ENCODE measurements around the gene PDP2.
"Not testable (repeated sequence)": the region's sequence is repeated elsewhere in the genome, so short reads cannot be mapped to it uniquely, and the experiment has no call there.

Gene PDP2

DNA sequence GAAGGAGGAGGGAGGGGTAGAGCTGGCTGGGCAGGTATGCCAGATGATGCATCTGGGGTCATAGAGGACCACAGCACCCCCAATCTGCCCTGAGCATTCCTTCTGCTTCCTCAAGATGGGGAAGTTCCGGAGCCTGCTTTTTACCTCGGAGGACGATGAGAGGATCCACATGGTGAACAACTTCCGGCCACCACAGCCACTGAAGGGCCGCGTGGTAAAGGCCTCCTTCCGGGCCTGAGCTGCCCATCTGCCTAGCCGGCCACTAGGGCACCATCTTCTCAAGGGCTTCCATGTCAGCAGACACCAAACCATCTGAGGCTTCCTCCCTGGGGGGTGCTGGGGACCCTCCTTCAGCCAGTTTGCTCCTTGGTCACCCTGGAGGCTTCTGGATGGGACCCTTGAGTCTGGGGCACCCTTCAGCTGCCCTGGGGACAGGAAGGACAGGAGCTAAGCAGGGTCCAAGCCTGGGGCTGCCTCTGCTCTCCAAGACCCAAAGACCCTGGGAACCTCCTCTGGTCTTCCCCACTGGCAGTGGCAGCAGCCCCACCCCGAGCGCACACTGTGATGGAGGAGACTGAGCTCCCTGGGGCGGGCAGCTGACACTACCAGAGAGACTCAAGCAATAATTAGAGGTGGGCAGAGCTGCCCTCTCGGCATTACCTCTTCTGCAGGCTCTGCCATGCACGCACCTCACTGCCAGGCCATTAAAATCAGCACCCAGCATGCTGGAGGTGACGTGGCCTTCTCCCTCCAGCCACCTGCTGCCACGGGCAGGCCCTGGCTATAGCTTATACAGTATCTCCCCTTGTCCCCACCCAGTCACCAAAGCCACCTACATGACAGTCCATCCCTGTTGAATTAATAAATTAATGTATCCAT is 26.8 kb upstream of the PDP2 start:
- peak; percentile 86 for DNase-seq (ENCODE audit: low read depth)

DNA sequence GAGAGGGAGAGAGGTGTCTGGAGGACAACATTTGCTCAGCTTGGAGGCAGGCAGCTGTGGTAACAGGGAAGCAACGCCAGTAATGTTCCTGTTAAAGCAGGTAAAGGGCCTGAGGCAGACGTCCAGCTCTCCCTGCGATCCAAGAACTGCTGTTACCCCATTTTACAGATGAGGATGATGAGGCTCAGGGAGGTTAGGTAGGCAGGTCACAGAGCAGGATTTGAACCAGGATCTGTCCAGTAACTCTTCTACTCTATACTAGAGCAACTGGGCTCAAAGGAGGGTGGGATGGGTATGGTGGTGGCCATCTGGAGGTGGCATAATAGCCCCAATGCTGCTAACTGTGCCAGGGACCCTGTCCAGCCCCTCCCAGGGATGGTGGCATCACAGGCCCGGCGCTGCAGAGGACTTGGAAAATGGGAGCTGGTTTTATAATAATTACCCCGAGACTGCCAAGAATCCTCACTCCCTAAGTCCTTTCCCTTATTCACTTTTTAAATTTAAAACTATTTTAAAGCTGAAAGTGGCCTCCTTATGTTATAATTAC is 24.1 kb upstream of the PDP2 start:
- no peak for DNase-seq (ENCODE audit: low read depth)

DNA sequence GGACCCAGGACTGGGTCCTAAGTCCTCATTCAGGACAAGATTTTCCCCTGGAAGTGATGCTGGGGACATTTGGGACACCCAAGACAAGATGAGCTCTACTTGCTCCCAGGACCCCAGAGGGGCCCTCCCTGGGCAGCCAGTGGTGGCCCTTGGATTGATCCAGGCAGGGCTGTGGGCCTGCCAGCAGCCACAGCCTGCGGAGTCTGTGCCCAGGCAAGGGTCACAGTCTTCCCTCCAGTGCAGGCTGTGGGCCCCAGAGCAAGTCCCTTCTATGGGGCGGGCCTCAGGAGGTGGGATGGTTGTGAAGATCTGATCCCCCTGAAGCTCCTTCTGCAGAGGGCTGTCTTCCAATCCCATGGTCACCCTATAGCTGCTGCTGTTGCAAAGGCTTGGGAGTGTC is 23.5 kb upstream of the PDP2 start:
- DNase-seq (ENCODE audit: low read depth): no peak

DNA sequence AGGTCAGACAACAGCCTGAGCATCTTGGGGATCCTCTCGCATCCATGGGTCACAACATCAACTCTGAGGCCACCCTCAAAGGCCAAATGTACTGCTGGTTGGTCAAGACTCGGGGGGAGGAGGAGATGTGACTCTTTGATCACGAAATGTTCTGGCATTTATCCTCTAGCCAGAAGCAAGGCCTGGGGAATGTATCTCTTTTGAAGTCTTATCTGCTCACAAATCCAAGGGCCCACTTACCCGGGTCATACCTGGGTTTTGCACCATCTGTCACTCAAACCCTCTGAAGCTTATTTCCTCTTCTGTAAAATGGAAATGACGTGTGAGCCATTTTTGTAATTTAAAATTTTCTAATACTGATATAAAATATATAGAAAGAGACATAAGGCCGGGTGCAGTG is 22.9 kb upstream of the PDP2 start:
- no peak for DNase-seq (ENCODE audit: low read depth)

DNA sequence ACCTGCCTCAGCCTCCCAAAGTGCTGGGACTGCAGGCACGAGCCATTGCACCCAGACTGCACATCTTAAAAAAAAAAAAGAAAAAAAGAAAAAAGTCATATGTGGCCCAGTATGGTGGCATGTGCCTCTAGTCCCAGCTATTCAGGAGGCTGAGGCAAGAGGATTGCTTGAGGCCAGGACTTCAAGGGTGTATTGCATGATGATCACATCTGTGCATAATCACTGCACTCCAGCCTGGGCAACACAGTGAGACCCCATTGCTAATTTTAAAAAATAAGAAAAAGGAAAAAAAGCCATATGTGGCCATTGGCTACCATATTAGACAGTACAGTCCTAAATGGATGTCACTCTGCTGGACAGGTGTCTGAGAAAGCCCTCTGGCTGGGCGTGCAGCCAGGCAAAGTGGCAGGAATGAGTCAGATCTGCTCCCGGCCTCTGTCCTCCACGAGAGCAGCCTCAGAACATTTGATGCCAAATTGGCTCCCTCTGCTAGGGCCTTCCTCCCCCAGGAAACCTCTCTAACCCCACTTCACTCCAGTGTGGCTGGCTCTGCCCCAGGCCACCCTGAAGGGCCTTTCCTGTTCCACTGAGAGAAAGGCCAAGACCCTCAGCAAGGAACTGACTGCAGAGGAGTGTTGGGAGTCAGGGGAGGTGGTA is 21.4 kb upstream of the PDP2 start:
- no peak for DNase-seq (ENCODE audit: low read depth)

DNA sequence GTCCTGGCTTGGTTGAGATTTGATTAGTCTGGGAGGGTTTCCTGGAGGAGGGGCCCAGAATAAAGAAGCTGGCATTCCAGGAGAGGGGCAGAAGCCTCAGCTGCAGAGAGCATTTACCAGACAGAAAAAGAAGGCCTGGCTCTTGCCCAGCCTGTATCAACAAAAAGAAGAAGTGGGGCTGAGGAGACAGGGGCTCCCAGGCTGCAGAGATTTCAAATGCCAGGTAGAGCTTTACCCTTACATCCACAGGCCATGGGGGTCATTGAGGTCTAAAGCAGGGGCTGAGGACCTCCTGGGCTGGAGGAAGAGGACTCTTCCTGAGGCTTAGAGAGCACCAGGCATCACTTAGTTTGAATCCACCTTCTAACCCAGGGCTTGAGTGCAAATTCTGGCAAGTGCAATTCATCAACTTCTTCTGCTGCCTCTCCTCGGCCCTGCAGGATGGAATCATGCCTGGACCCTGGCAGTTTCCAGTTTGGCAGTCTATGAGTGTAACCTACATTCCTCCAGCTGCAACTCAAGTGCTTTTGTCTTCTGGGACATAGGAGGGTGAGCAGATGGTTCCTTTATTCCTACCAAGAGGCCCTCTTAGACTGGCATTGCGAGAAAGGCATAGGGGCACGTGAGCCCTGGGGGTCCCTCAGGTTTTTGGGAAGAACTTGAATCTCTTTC is 20.8 kb upstream of the PDP2 start:
- no peak for DNase-seq (ENCODE audit: low read depth)

DNA sequence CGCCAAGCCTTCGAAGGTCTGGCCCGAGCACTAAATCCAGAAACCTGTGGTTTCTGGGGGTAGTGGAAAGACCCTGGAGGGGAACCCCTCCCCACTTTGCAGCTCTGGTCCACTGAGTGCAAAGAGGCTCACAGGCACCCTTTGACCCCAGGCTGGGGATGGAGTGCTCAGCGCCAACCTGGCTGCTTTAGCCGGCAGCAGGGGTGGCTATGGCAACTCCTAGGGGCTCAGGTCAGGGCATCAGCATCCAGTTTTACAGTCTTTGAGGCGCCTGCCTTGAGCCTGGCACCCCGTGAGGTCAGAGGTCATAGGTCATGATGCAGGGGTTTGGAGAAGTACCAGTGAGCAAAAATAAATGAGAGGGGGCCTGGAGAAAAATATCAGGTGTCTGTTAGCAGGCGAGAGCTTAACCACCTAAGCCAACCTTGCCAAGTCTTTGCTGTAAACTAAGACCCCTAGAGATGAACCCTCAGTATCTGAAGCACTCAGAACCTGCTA is 18.2 kb upstream of the PDP2 start:
- no peak for DNase-seq (ENCODE audit: low read depth)

DNA sequence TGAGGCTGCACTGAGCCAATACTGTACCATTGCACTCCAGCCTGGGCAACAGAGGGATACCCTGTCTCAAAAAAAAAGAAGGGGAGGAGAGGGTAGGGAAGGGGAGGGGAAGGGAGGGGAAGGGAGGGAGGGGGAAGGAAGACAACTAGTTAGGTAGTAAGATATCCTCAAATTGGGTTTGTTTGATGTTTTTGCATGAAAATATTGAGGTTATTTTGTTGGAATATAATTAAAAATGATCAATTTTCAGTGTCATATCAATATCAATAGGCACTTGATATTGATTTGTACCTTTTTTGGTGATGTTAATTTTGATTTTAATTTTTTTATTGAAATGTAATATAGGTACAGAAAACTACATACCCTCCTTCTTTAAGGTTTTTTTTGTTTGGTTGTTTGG is 16.6 kb upstream of the PDP2 start:
- DNase-seq (ENCODE audit: low read depth): no peak

DNA sequence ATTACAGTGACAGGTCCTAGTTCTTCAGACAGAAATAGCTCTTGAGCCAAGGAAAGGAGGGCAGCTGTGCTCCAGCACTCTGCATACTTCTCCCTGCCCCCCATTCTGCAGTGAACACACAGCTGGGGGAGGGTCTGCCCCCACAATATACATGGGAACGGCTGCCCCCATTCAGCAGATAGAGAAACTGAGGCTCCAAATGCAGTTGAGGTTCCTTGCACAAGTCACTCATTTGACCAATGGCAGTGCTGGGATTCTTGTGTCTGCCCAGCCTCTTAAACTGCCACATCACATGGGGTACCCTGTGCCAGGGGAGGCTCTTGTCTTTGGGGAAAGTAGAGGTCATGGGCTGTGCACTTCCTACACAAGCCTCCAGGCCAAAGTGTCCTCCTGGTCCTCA is 10.9 kb upstream of the PDP2 start:
- no peak for DNase-seq (ENCODE audit: low read depth)

DNA sequence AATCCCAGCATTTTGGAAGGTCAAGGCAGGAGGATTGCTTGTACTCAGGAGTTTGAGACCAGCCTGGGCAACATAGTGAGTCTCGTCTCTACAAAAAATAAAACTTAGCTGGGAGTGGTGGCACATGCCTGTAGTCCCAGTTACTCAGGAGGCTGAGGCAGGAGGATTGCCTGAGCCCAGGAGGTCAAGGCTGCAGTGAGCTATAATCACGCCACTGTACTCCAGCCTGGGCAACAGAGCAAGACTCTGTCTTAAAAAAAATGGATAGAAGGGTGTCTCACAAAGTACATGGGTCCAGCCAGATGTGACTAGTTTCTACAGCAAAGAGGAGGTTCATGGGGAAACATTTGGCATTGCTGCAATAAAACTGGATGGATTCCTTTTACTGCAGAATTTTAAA is 9.0 kb upstream of the PDP2 start:
- not testable (repeated sequence) for DNase-seq (ENCODE audit: low read depth)

DNA sequence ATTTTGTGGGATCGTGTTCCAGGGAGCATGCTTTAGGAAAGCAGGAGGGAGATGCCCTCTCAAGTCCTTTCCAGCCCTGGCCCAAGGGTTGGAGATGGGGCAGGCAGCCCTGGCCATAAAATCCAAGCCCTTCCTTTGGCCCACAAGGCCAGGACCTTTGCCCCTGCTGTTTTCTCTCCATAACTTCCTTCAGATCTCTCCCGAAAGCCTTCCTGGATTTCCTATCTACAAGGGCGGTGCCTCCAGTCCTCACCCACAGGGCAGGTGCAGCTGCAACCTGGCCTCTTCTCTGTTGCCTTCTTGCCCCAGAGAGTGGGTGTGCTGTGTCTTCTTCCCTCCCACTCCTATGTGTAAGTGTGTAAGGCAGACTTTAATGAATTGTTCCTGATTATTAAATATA is 8.5 kb upstream of the PDP2 start:
- no peak for DNase-seq (ENCODE audit: low read depth)

DNA sequence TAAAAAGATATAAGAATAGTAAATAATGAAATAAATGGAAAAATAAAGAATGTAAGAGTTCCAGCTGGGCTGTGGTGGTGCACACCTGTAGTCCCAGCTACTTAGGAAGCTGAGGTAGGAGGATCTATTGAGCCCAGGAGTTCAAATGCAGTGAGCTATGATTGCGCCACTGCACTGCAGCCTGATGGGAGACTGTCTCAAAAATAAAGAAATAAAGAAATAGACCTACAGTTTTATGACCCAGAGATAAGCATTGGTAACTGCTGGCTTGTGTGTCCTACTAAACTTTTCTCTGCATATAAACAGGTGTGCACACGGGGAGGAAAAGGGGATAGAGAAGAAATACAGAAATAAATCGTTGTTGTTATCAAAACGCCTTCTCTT is 7.8 kb upstream of the PDP2 start:
- no peak for DNase-seq (ENCODE audit: low read depth)

DNA sequence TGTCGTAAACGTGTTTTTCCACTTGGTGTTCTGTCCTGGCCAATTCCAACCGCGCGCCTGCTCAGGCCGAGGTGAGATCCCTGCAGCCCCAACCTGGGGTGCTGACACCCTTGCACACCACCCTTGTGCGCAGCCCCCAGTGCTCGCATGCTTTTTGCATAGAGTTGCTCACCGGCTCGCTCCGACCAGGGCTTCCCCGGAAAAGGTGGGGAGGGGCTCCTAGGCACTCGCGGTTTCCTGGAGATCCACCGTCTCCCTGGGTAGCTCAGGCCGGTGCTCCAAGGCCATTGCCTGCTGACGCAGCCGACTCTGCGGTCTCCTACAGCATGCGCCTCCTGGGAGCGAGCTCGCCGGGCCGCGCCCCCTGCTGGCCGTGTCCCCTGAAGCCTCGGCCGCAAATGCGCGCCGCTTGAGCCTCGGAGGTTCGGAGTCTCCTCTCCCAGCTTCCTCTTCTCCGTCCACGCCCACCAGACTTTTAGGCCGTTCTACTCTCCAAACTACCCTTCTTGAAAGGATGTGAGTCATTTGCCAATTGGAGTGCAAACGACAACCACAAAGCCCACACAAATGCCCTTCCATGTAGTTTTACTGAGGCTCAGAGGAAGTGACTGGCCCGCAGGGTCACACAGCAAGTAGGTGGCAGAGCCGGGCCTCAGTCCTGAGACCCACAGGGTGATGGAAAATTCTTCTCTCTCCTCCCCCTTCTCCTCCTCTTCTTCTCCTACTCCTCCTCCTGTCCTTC is 7.2 kb upstream of the PDP2 start:
- DNase-seq (ENCODE audit: low read depth): peak; percentile 97

DNA sequence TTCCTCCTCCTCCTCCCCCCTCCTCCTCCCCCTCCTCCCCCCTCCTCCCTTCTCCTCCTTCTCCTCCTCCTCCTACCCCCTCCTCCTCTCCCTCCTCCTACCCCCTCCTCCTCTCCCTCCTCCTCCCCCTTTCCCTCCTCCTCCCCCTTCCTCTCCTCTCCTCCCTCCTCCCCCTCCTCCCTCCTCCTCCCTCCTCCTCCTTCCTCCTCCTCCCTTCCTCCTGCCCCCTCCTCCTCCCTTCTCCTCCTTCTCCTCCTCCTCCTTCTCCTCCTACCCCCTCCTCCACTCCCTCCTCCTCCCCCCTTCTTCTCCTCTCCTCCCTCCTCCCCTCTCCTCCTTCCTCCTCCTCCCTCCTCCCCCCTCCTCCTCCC is 6.6 kb upstream of the PDP2 start:
- DNase-seq (ENCODE audit: low read depth): no peak

DNA sequence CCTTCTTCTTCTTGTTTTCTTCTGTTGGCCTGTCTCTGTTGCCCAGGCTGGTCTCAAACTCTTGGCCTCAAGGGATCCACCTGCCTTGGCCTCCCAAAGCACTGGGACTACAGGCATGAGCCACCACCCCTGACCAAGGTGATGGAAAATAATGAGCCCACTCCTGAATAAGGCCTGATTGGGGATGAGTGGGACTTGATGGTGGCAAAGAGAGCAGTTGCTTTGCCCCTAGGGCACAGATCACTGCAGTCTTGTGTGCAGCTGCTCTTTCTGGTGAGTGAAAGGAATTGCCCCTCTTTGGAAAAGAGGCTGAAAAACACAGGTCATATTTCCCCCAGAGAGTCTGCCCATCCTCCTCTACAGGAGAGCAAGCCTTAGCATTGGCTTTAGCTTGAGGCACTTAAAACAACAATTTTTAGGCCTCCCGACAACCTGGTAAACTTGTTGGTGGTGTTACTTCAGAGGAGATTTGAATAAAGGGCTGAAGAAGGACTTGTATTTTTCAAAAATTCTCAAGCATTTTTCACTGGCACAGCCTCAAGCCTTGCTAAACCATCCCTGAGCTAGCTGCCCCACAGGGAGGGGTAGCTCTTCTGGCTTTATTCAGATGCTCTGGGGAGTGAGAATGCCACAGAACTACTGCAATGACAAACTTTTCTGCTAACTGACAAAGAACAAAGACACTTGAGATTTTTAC is 6.1 kb upstream of the PDP2 start:
- no peak for DNase-seq (ENCODE audit: low read depth)

DNA sequence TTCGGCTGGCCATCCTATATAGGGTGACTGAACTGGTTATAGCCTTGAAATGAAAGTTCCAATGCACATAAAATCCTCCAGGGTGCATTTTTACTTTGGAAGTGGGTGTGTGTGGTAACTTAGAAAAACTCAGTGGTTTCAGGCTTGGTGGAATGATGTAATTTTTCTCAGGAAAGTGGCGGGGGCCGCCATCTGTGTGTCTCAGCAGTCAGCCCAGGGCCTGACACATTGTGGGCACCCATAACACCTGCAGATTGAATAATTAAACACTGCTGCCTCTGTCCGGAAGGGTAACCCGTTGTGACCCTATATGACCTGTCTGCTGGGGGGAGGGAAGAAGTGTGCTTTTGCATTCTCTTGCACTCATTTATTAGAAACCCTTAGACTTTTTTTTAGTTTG is 2.2 kb upstream of the PDP2 start:
- no peak for DNase-seq (ENCODE audit: low read depth)

DNA sequence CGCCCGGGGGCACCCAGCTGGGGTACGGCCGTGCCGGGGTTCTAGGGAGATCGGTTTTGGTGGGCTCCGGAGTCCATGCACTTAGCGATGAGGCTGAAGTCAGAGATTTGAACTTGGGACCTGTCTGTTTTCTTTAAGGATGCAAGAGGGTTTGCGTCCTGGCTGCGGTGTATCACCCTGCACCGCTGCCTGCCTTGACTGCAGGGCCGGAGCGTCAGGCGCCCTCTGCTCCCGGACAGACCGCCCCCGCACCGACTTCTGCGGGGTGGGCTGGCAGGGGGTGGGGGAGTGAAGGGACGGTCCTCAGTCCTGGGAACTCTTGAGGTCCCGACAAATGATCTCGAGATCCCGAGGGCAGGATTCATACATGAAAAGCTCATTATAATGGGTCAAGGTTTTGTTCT is 701 bp downstream of the PDP2 start:
- no peak for DNase-seq (ENCODE audit: low read depth)

DNA sequence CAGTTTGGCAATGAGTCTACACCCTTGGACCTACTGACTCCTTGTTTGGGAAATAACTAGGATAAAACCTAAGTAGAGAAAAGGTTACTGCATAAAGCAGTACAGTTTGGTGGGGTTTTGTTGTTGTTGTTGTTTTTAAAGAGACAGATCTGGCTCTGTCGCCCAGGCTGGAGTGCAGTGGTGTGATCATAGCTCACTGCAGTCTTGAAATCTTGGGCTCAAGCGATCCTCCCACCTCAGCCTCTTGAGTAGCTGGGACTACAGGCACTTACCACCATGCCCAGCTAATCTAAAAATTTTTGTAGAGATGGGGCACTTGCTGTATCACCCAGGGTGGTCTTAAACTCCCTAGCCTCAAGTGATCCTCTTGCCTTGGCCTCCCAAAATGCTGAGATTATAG is 1.2 kb downstream of the PDP2 start:
- DNase-seq (ENCODE audit: low read depth): no peak

DNA sequence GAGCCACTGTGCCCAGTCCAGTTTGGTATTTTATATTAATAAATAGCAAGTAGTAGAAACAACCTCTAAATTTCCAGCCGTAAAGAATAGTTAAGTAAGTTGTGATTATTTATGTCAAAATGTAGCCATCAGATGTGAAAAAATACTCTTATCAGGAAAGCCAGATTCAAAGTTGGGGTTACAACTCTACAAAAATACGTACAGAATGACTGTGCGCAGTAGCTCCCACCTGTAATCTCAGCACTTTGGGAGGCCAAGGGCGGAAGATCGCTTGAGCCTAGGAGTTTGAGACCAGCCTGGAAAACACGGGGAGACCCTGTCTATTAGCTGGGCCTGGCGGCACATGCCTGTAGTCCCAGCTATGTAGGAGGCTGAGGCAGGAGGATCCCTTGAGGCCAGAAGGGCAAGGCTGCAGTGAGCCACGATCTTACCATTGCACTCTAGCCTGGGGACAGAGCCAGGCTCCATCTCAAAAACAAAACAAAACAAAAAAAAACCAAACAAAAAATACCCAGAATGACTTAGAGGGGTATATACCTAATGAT is 1.7 kb downstream of the PDP2 start:
- no peak for DNase-seq (ENCODE audit: low read depth)

DNA sequence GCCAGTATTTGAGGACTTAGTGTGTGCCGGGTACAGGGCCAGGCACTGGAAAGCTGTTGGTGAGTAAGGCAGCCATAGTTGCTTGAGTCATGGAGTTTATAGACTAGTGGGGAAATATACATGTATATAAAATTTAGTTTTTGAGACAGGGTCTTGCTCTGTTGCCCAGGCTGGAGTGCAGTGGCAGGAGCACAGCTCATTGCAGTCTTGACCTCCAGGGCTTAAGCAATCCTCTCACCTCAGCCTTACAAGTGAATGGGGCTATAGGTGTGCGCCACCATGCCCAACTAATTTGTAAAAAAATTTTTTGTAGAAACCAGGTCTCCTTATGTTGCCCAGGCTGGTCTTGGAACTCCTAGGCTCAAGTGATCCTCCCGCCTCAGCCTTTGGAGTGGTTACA is 2.4 kb downstream of the PDP2 start:
- no peak for DNase-seq (ENCODE audit: low read depth)

DNA sequence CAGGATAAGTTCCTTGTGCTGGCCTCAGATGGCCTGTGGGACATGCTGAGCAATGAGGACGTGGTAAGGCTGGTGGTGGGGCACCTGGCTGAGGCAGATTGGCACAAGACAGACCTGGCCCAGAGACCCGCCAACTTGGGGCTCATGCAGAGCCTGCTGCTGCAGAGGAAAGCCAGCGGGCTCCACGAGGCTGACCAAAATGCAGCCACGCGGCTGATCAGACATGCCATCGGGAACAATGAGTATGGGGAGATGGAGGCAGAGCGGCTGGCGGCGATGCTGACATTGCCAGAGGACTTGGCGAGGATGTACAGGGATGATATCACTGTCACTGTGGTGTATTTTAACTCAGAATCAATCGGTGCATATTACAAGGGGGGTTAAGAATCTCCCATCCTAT is 5.2 kb downstream of the PDP2 start:
- DNase-seq (ENCODE audit: low read depth): no peak

Data from CMK (cell line).